Measurements from ENCODE around the gene ZNF544.

DNA sequence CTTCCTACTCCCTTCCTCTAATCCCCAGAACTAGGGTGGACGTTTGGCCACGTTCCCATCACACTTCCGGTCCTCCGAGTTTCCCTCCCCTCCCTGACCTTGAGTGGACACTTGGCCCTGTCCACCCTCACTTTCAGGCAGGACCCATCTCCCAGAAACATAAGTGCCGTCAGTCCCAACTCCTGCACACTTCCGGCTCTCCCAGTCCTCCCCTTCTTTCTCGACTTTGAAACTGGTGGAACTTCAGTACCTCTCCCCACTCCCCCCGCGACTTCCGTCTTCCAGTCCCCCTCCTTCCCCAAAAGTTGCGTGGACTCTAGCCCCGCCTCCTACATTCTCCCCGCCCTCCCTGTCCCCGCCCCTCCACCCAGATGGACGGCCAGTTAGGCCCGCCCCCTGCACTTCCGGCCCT is 46.1 kb upstream of the ZNF544 start:
- TF ChIP-seq CTCF (IDR thresholded peaks at IDR 0.05 in 4 of 5, conservative IDR thresholded peaks at IDR 0.05 in 1 of 5) (no peak), POLR2A (IDR thresholded peaks at IDR 0.05) (no peak)

Measured in gastrocnemius medialis (tissue), 4 donors.